Neural crest cell (in vitro differentiated cells): ENCODE measurements around the gene CDH23. TPM values are rescaled to one million over a fixed set of nuclear protein-coding genes. Genes with fewer than 3 reads are reported as not detected.

Experiments used
- DNase-seq: peaks from one replicate; pipeline ENCODE4 v3.0.0; 2021; ENCODE audit warnings: low read depth, mixed read lengths, low spot score
- H3K27ac Mint-ChIP-seq: one replicate; pipeline ENCODE4 v1.8.0; 2021; ENCODE audit warnings: mild to moderate bottlenecking, mixed read lengths; ENCODE audit not compliant: unreplicated experiment
- H3K27me3 Mint-ChIP-seq: 2 replicates; pipeline ENCODE4 v1.8.0; 2021; ENCODE audit warnings: low read depth, mild to moderate bottlenecking, mixed read lengths
- H3K36me3 Mint-ChIP-seq: 2 replicates; pipeline ENCODE4 v1.8.0; 2021; ENCODE audit warnings: low read depth, mild to moderate bottlenecking, mixed read lengths
- H3K4me1 Mint-ChIP-seq: 2 replicates; pipeline ENCODE4 v1.8.0; 2021; ENCODE audit warnings: mixed read lengths
- H3K4me3 Mint-ChIP-seq: one replicate; pipeline ENCODE4 v1.8.0; 2021; ENCODE audit warnings: mild to moderate bottlenecking, mixed read lengths
- H3K9me3 Mint-ChIP-seq: 2 replicates; pipeline ENCODE4 v1.8.0; 2021; ENCODE audit warnings: mixed read lengths
- CTCF ChIP-seq: fragments of 200-600 bp; sonication (generic); conservative IDR thresholded peaks from 2 replicates; pipeline ENCODE4 v1.5.0; 2021; ENCODE audit warnings: antibody characterized with exemption, mild to moderate bottlenecking
- total RNA-seq: library from RNA; stranded (reverse); gene quantifications from 2 replicates; pipeline ENCODE4 v1.2.1, GENCODE V29; 2021

CDH23 gene
- total RNA-seq, 1 donor from 2014 or later = 2.6 TPM

DNA sequence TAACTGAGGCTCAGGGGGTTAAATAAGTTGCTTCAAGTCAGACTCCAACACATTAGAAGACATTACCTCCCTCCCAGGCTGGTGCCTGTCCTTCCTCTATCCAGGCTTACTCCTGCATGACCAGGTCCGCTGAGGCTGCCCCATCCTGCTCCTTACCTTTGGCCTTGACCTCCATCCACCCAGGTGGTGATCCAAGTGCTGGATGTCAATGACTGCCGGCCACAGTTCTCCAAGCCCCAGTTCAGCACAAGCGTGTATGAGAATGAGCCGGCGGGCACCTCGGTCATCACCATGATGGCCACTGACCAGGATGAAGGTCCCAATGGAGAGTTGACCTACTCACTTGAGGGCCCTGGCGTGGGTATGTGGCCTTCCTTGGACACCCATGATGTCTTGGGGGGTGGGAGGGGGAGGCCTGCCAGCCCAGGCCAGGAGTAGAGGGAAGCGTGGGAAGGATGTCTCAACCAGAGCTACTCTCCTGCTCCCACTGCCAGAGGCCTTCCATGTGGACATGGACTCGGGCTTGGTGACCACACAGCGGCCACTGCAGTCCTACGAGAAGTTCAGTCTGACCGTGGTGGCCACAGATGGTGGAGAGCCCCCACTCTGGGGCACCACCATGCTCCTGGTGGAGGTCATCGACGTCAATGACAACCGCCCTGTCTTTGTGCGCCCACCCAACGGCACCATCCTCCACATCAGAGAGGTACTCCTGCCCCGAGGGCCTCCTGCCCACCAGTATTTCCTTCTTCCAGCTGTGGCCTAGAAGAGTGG is 406.2 kb downstream of the CDH23 start:
- Mint-ChIP-seq H3K36me3 (no peaks in the 10 kb centered on the region), H3K4me1 (peaks cover 4% of the 10 kb centered on the region), H3K27me3 (peaks cover 27% of the 10 kb centered on the region), H3K9me3 (no peaks in the 10 kb centered on the region), H3K27ac (no peak overlapping the region), H3K4me3 (no peak overlapping the region)
- no peak for TF ChIP-seq CTCF
- no peak for DNase-seq

DNA sequence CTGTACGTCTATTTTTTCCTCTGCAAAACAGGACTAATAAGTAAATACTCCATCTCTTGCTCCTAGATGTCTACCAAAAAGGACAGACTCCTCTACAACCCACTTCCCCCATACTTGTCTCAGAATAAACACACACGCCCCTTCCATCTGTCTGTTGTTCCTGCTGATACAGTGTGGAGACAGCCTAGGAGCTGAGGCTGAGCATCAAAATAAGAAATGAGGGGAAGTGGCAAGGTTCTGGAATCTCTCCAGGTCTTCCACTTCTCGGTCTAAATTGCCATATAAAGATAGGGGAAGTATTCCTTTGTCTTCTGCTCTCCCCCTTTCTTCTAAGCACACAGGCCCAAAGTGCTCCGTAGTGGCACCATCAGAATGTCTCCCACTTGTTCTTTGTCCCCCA is 407.4 kb downstream of the CDH23 start:
- Mint-ChIP-seq H3K36me3 (no peaks in the 10 kb centered on the region), H3K9me3 (no peaks in the 10 kb centered on the region), H3K27me3 (peaks cover 27% of the 10 kb centered on the region), H3K4me1 (peaks cover 7% of the 10 kb centered on the region), H3K27ac (no peak overlapping the region), H3K4me3 (no peak overlapping the region)
- no peak for DNase-seq
- no peak for TF ChIP-seq CTCF

GRCh38 chr10:71805776-71806703 is 409.3 kb downstream of the CDH23 start:
- Mint-ChIP-seq H3K9me3 (no peaks in the 10 kb centered on the region), H3K36me3 (no peaks in the 10 kb centered on the region), H3K4me1 (peaks cover 7% of the 10 kb centered on the region), H3K27ac (no peak overlapping the region), H3K27me3 (peaks cover 27% of the 10 kb centered on the region), H3K4me3 (no peak overlapping the region)
- DNase-seq = no peak
- TF ChIP-seq CTCF = no peak

DNA sequence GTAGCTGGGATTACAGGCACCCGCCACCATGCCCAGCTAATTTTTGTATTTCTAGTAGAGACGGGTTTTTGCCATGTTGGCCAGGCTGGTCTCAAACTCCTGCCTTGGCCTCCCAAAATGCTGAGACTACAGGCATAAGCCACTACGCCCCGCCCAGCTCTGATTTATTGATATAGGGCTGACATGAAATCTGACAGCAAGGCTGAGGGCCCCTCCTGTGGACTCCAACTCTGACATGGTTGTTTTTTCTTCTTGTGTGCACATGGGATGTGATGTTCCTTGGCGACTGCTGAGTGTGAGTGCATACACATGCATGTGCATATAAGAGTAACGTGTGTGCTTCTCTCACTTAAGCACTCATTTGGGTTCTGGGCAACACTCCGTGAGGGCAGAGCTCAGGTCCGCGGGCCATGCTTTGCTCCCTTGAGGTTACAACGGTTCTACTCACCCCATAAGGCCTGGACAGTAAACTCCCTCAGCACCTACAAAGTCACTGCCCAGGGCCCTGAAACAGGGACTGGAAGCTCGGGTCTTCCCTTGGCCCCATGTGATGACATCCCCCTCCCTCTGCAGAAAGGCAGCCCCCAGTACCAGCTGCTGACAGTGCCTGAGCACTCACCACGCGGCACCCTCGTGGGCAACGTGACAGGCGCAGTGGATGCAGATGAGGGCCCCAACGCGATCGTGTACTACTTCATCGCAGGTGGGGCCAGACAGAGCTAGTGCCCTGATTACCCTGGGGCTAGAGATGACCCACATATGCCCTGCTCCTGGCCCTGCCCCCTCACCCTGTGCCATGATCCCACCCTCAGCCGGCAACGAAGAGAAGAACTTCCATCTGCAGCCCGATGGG is 410.2 kb downstream of the CDH23 start:
- H3K36me3 Mint-ChIP-seq = no peaks in the 10 kb centered on the region
- no peak overlapping the region for H3K27ac Mint-ChIP-seq
- H3K4me1 Mint-ChIP-seq = peaks cover 7% of the 10 kb centered on the region
- DNase-seq = no peak
- no peak overlapping the region for H3K4me3 Mint-ChIP-seq
- H3K9me3 Mint-ChIP-seq = no peaks in the 10 kb centered on the region
- no peak for TF ChIP-seq CTCF
- peaks cover 27% of the 10 kb centered on the region for H3K27me3 Mint-ChIP-seq
